Mesenchymal stem cell (in vitro differentiated cells and primary cell): Measurements from ENCODE around the gene CD19.
"Not testable (repeated sequence)": the region's sequence is repeated elsewhere in the genome, so short reads cannot be mapped to it uniquely, and the experiment has no call there.

ENCODE experiments used
- DNase-seq: peaks from one replicate; pipeline ENCODE4 v3.0.0-alpha.2; 2013
- H2AFZ ChIP-seq: one replicate; pipeline ENCODE4 v1.6.1; 2013; ENCODE audit warnings: low read depth, mild to moderate bottlenecking, control low read depth, inconsistent platforms, low read length, moderate library complexity
- H2AK5ac ChIP-seq: 2 replicates; pipeline ENCODE4 v1.6.1; 2013; ENCODE audit warnings: low read length, moderate library complexity, mild to moderate bottlenecking, inconsistent platforms; ENCODE audit not compliant: severe bottlenecking
- H2BK120ac ChIP-seq: one replicate; pipeline ENCODE4 v1.6.1; 2013; ENCODE audit warnings: low read depth, mild to moderate bottlenecking, inconsistent platforms, low read length, moderate library complexity
- H2BK12ac ChIP-seq, 2 experiments: one replicate each; pipeline ENCODE4 v1.6.1; 2013; ENCODE audit warnings: inconsistent platforms in 2 of 2, low read length in 2 of 2, mild to moderate bottlenecking in 2 of 2, moderate library complexity in 2 of 2, control low read depth in 1 of 2
- H2BK15ac ChIP-seq: one replicate; pipeline ENCODE4 v1.6.1; 2013; ENCODE audit warnings: mild to moderate bottlenecking, low read depth, inconsistent platforms; ENCODE audit not compliant: poor library complexity, severe bottlenecking
- H2BK5ac ChIP-seq: 2 replicates; pipeline ENCODE4 v1.6.1; 2013; ENCODE audit warnings: low read depth, mild to moderate bottlenecking, low read length, control low read depth, inconsistent platforms; ENCODE audit not compliant: poor library complexity, severe bottlenecking
- H3K14ac ChIP-seq, 2 experiments: one replicate each; pipeline ENCODE4 v1.6.1; 2013; ENCODE audit warnings: inconsistent platforms in 2 of 2, low read length in 2 of 2, control low read depth in 1 of 2, mild to moderate bottlenecking in 1 of 2, moderate library complexity in 1 of 2
- H3K18ac ChIP-seq, 2 experiments: one replicate each; pipeline ENCODE4 v1.6.1; 2013; ENCODE audit warnings: inconsistent platforms in 2 of 2, low read length in 2 of 2, control low read depth in 1 of 2, low read depth in 1 of 2, mild to moderate bottlenecking in 1 of 2
- H3K23ac ChIP-seq, 2 experiments: one replicate each; pipeline ENCODE4 v1.6.1; 2013; ENCODE audit warnings: inconsistent platforms in 2 of 2, low read length in 2 of 2, mild to moderate bottlenecking in 2 of 2, moderate library complexity in 2 of 2, control low read depth in 1 of 2
- H3K27ac ChIP-seq: 2 replicates; pipeline ENCODE4 v1.5.1; 2013; ENCODE audit warnings: mild to moderate bottlenecking, moderate library complexity, low read length, control low read depth, inconsistent platforms; ENCODE audit not compliant: poor library complexity, severe bottlenecking
- H3K27me3 ChIP-seq, 2 experiments: 2 replicates each; pipeline versions ENCODE4 v1.6.1 to v1.7.0; 2013; ENCODE audit warnings: low read length in 2 of 2, mild to moderate bottlenecking in 2 of 2, moderate library complexity in 2 of 2, control low read depth in 1 of 2, inconsistent platforms in 1 of 2; ENCODE audit not compliant: control insufficient read depth in 1 of 2, insufficient read depth in 1 of 2
- H3K36me3 ChIP-seq, 2 experiments: 2 replicates each; pipeline versions ENCODE4 v1.6.1 to v1.7.0; 2013; ENCODE audit warnings: low read length in 2 of 2, control low read depth in 1 of 2, inconsistent platforms in 1 of 2, low read depth in 1 of 2, mild to moderate bottlenecking in 1 of 2; ENCODE audit not compliant: insufficient read depth in 2 of 2, control insufficient read depth in 1 of 2
- H3K4ac ChIP-seq, 2 experiments: one replicate each; pipeline ENCODE4 v1.6.1; 2013; ENCODE audit warnings: inconsistent platforms in 2 of 2, low read length in 2 of 2, mild to moderate bottlenecking in 2 of 2, moderate library complexity in 2 of 2, control low read depth in 1 of 2, low read depth in 1 of 2
- H3K4me1 ChIP-seq: 2 replicates; pipeline ENCODE4 v1.6.1; 2013; ENCODE audit warnings: low read depth, low read length, control low read depth; ENCODE audit not compliant: control insufficient read depth, insufficient read depth
- H3K4me2 ChIP-seq: 2 replicates; pipeline ENCODE4 v1.6.1; 2013; ENCODE audit warnings: low read length, mild to moderate bottlenecking, inconsistent platforms; ENCODE audit not compliant: poor library complexity, severe bottlenecking
- H3K4me3 ChIP-seq, 2 experiments: 2 replicates each; pipeline versions ENCODE4 v1.5.1 to v1.7.0; 2013; ENCODE audit warnings: low read length in 2 of 2, mild to moderate bottlenecking in 2 of 2, control low read depth in 1 of 2, low read depth in 1 of 2; ENCODE audit not compliant: insufficient read depth in 1 of 2
- H3K79me1 ChIP-seq: replicated peaks from 2 replicates; pipeline ENCODE4 v1.6.1; 2013; ENCODE audit warnings: mild to moderate bottlenecking, control low read depth, low read length, inconsistent platforms; ENCODE audit not compliant: poor library complexity, severe bottlenecking
- H3K9ac ChIP-seq: 2 replicates; pipeline ENCODE4 v1.7.0; 2013; ENCODE audit warnings: mild to moderate bottlenecking, low read length, moderate library complexity
- H3K9me3 ChIP-seq: 2 replicates; pipeline ENCODE4 v1.7.0; 2013; ENCODE audit warnings: mild to moderate bottlenecking, low read length; ENCODE audit not compliant: control insufficient read depth
- H4K8ac ChIP-seq: one replicate; pipeline ENCODE4 v1.6.1; 2013; ENCODE audit warnings: inconsistent platforms, mild to moderate bottlenecking, low read length, moderate library complexity
- H4K91ac ChIP-seq: one replicate; pipeline ENCODE4 v1.6.1; 2013; ENCODE audit warnings: mild to moderate bottlenecking, low read length, inconsistent platforms
- WGBS: methylation state at CpG from one replicate; pipeline ENCODE4 v1.1.7; 2013; ENCODE audit warnings: mixed read lengths; 5-methylcytosine and 5-hydroxymethylcytosine counted together

Gene CD19

GRCh38 chr16:28939825-28940224 is 8.1 kb downstream of the CD19 start:
- not testable (repeated sequence) for H3K9ac ChIP-seq, H2BK12ac ChIP-seq, H3K9me3 ChIP-seq, H3K36me3 ChIP-seq, H2BK5ac ChIP-seq, H3K27me3 ChIP-seq, H4K91ac ChIP-seq, H3K18ac ChIP-seq, H3K4ac ChIP-seq, H3K4me1 ChIP-seq, H4K8ac ChIP-seq, H3K23ac ChIP-seq, H3K27ac ChIP-seq, DNase-seq, H3K14ac ChIP-seq, H3K79me1 ChIP-seq, H3K4me3 ChIP-seq, H2AFZ ChIP-seq, H2AK5ac ChIP-seq, H2BK120ac ChIP-seq, H3K4me2 ChIP-seq, H2BK15ac ChIP-seq
- 87% methylated on average over 7 of the region's 7 CpGs for WGBS

GRCh38 chr16:28943281-28943680 is 11.5 kb downstream of the CD19 start:
- no peaks in the 10 kb centered on the region for H3K9me3 ChIP-seq
- no peak overlapping the region for H3K9ac ChIP-seq
- H3K36me3 ChIP-seq: no peaks in the 10 kb centered on the region
- no peak overlapping the region for H4K91ac ChIP-seq
- H3K79me1 ChIP-seq: no peaks in the 10 kb centered on the region
- H3K27me3 ChIP-seq: peaks cover 0 to 3% of the 10 kb centered on the region in 2 experiments
- H3K4me3 ChIP-seq: no peak overlapping the region
- H3K4me1 ChIP-seq: peaks cover 5% of the 10 kb centered on the region
- H4K8ac ChIP-seq: no peak overlapping the region
- no peak overlapping the region for H3K4me2 ChIP-seq
- H2BK120ac ChIP-seq: no peak overlapping the region
- H3K23ac ChIP-seq: no peak overlapping the region
- no peak overlapping the region for H3K4ac ChIP-seq
- H2AFZ ChIP-seq: no peak overlapping the region
- DNase-seq: no peak
- H3K14ac ChIP-seq: no peak overlapping the region
- H2BK15ac ChIP-seq: no peak overlapping the region
- H2AK5ac ChIP-seq: no peak overlapping the region
- H3K27ac ChIP-seq: no peak overlapping the region
- no peak overlapping the region for H2BK12ac ChIP-seq
- no peak overlapping the region for H2BK5ac ChIP-seq
- H3K18ac ChIP-seq: no peak overlapping the region

- no peaks in the 10 kb centered on the region for H3K27me3 ChIP-seq
- H2BK12ac ChIP-seq: no peak overlapping the region
- H3K14ac ChIP-seq: no peak overlapping the region
- H3K36me3 ChIP-seq: no peaks in the 10 kb centered on the region
- H3K9ac ChIP-seq: no peak overlapping the region
- H3K4me2 ChIP-seq: no peak overlapping the region
- no peak overlapping the region for H4K8ac ChIP-seq
- no peak overlapping the region for H2AK5ac ChIP-seq
- H2BK120ac ChIP-seq: no peak overlapping the region
- H3K4me1 ChIP-seq: peaks cover 8% of the 10 kb centered on the region
- no peak overlapping the region for H3K4me3 ChIP-seq
- H2AFZ ChIP-seq: no peak overlapping the region
- no peak overlapping the region for H3K4ac ChIP-seq
- no peaks in the 10 kb centered on the region for H3K9me3 ChIP-seq
- H2BK5ac ChIP-seq: no peak overlapping the region
- 78% methylated on average over 2 of the region's 4 CpGs for WGBS
- peaks cover 2% of the 10 kb centered on the region for H3K79me1 ChIP-seq
- no peak for DNase-seq
- no peak overlapping the region for H4K91ac ChIP-seq
- H3K23ac ChIP-seq: no peak overlapping the region
- H3K27ac ChIP-seq: no peak overlapping the region
- no peak overlapping the region for H2BK15ac ChIP-seq
- H3K18ac ChIP-seq: no peak overlapping the region
Measured at GRCh38 chr16:28946681-28947080, 14.9 kb downstream of the CD19 start.

DNA sequence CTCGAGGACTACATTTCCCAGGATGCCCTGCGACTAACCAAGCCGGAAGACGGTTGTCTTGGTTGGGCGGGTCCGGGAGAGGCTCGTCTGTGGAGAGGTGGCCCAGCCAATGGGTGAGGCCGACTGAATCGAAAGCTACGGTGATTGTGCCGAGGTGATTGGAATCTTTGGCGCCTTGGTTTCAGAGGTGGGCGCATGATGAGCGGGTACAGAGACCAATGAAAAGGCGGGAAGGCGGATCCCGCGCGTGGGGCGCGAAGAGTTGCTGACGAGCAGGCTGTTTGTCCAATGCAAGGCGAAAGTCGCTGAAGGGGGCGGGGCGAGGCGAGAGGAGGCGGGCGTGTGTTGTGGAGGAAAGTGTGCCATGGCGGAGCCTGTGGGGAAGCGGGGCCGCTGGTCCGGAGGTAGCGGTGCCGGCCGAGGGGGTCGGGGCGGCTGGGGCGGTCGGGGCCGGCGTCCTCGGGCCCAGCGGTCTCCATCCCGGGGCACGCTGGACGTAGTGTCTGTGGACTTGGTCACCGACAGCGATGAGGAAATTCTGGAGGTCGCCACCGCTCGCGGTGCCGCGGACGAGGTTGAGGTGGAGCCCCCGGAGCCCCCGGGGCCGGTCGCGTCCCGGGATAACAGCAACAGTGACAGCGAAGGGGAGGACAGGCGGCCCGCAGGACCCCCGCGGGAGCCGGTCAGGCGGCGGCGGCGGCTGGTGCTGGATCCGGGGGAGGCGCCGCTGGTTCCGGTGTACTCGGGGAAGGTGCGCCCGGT is 19.1 kb downstream of the CD19 start, which contains the start of gene NFATC2IP:
TSS of gene NFATC2IP (plus strand) at position 290 of the 762 bp plus-strand sequence. CDS start at position 365, 75 bp downstream.
- H3K23ac ChIP-seq: peak within 1 kb of the TSS in 1 of 2 experiments; percentile 57
- H3K4me2 ChIP-seq: peak within 1 kb of the TSS; percentile 97
- H2BK15ac ChIP-seq: peak within 1 kb of the TSS; percentile 78
- H3K9me3 ChIP-seq: no peaks in the 10 kb centered on the region
- WGBS: 1% methylated on average over 66 of the region's 79 CpGs
- H2BK12ac ChIP-seq: peak within 1 kb of the TSS in 1 of 2 experiments; percentile 6
- H4K91ac ChIP-seq: peak within 1 kb of the TSS; percentile 74
- peak within 1 kb of the TSS; percentile 46 to 88 for H3K4ac ChIP-seq
- no peak within 1 kb of the TSS for H2BK5ac ChIP-seq
- peak within 1 kb of the TSS; percentile 90 for H3K9ac ChIP-seq
- peak within 1 kb of the TSS; percentile 90 for H4K8ac ChIP-seq
- H3K14ac ChIP-seq: peak within 1 kb of the TSS in 1 of 2 experiments; percentile 10
- H3K18ac ChIP-seq: peak within 1 kb of the TSS; percentile 61 to 84
- H3K4me1 ChIP-seq: peaks cover 10% of the 10 kb centered on the region
- peaks cover 23% of the 10 kb centered on the region for H3K79me1 ChIP-seq
- peak; percentile 100 for DNase-seq
- no peak within 1 kb of the TSS for H2AK5ac ChIP-seq
- peaks cover 22 to 32% of the 10 kb centered on the region in 2 experiments for H3K36me3 ChIP-seq
- H3K27me3 ChIP-seq: no peaks in the 10 kb centered on the region
- peak within 1 kb of the TSS; percentile 60 for H3K27ac ChIP-seq
- H2BK120ac ChIP-seq: peak within 1 kb of the TSS; percentile 54
- peak within 1 kb of the TSS; percentile 93 to 95 for H3K4me3 ChIP-seq
- peak within 1 kb of the TSS; percentile 80 for H2AFZ ChIP-seq
